GM18873 (cell line): Measurements from ENCODE around the gene EMC7.
"Not testable (repeated sequence)": the region's sequence is repeated elsewhere in the genome, so short reads cannot be mapped to it uniquely, and the experiment has no call there.

Experiments
- ATAC-seq: cut with Tn5 transposase; IDR thresholded peaks from one replicate; pipeline ENCODE4 v1.9.1; 2021; ENCODE audit warnings: mild to moderate bottlenecking, moderate library complexity, moderate number of reproducible peaks; ENCODE audit not compliant: unreplicated experiment, low FRiP score

The EMC7 gene

DNA sequence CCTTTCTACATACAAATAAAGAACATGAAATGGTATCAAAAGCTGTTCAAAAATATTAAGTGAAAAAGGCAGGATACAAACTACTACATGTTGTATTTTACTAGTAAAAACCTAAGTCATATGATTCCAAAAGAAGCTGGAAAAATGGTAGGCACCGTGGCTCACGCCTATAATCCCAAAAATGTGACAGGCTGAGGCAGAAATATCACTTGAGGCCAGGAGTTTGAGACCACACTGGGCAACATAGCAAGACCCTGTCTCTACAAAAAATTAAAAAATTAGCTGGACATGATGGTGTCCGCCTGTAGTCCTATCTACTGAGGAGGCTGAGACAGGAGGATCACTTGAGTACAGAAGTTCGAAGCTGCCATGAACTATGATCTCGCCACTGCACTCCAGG is 1.7 kb downstream of the EMC7 start:
- ATAC-seq, result no peak

DNA sequence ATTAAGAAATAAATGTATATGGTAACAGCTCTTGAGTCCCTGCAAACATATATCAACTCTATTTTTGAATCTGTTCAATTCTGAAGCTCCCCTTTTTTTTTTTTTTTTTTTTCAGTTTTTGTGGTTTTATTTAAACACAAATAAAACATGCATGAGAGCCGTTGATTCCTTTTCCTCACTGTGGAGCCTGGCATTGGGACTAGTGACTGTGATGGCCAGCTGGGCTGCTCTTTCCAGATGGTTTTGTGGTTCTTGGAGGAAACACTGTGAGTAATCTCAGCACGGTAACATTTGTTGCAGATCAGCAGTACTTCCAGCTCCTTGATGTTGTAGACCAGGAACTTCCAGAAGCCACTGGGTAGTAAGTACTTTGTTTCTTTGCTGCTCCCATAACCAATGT is 15.9 kb downstream of the EMC7 start:
- ATAC-seq, result no peak

DNA sequence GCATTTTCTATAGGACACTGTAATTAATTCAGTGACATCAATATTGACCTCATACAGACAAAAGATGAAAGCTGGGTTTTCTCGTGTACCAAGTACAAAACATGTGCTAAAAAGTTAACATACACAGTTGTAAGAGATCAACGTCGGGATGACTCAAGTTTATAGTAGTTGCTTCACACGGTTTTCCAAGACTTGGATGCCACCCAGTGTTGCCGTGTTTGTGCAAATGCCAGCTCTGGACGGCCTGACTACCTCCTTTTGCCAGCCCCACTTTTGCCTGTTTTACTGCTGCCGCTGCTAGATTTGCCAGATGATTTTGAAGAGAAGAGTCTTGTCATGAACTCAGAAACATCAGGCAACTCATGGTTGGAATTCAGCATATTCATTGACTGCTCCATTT is 17.6 kb downstream of the EMC7 start:
- no peak for ATAC-seq

DNA sequence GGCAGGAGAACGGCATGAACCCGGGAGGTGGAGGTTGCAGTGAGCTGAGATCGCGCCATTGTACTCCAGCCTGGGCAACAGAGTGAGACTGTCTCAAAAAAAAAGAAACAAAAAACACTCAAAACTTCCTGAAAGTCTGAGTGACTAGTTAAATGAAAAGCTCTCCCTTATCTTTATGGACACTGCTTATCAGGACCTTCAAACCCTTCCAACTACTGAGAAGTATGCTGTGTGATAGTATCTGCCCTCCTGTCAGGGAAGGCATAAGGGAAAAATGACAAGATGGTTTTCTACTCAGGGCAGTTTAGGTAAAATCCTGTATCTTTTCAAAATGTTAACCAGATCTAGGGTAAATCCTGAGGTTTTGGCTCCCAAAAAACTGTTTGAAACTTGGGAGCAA is 21.8 kb downstream of the EMC7 start:
- ATAC-seq, result no peak

DNA sequence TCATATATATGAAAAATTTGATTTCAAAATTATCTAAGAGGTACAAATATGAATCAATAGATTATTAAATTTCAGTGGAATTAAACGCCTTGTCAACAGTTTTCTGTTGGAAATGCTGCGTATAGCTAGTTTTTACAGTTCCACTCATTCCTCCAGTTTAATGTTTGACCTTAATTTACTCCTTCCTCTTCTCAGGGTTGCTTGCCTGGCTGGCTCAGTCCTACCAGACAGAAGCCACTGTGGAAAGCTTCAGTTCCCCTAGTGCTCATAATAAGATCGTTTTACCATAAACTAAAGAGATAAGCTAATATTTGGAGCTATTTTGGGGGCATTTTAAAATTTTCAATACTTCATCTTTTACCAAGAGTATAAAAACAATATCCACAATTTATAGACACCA is 22.8 kb downstream of the EMC7 start:
- ATAC-seq, result no peak

DNA sequence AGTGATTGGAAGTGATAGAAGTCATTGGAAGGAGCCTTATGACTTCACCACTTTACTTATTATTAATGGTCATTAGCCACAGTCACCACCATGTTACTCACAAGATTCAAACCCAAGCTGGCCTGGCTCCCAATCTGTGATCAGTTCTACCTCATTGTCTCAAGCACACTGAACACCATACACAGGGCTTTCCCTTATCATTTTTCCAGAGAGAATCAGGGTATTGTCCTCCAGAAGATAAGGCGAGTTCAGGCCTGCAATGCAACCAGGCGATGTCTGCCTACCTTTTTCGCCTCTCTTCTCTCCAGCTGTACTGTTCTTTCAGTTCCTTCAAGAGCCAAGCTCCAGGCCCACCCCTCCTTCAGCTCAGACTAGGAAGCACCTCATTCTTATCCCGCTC is 24.9 kb downstream of the EMC7 start:
- no peak for ATAC-seq

DNA sequence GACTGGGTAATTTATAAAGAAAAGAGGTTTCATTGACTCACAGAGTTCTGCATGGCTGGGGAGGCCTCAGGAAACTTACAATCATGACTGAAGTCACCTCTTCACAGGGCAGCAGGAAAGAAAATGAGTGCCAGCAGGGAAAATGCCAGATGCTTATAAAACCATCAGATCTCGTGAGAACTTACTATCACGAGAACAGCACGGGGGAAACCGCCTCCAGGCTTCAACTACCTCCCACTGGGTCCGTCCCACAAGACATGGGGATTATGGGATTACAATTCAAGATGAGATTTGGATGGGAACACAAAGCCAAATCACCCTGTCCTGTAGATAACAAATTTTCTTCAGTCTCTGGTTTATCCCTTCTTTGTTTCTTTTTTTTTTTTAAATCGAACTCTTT is 31.7 kb downstream of the EMC7 start:
- no peak for ATAC-seq

DNA sequence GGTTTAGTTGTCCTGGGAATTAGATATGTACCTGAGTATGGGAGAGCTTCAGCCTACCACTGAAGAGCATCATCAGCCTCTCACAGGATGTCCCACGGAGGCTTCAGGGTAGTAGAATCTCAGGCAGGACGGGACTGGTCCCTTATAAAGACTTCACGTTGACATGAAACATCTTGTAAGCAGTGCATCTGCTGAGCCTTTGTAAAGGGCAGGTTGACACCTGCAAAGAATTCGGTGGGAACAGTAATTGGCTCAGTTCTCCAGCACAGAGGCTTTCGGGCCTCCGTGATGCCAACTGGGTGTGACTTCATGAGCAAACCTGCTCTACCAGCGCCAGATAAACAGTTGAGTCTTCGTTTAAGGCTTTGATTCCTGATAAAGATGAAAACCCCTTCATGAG is 35.7 kb downstream of the EMC7 start:
- ATAC-seq, result no peak

DNA sequence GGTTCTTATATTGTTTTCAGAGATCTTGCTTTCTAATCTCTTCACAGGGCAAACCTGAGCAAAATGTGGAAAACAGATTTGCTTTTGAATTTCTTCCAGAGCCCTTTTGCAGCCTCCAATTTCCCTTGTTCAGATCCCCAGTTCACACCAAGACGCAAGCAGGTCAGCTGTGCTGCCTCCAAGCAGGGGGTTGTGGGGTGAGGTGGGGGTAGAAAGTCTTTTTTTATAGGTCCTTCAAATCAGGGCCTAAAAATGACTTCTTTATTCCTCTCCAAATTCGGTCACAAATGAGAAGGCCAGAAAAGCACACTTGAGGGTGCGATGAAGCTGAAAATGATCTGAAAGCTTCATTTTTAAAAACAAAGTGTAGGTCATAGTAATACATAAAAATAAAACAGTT is 36.4 kb downstream of the EMC7 start:
- ATAC-seq, result no peak

DNA sequence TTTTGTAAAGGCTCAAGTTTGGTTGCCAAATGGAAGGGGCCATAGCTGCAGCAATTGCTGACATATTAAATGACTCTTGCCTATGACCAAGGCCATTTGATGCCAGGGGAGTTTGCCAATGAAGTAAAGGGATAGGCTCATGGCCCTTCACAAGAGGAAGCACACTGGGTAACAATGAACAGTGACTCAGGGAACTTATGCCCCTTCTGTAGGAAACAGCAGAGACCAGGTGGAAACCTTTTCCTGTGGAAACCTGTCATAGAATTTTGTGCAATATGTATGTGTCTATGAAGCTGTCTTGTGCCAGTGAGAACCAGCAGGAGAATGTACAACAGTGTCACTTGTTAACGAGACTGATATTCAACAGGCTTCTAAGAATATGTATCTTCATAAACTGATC is 37.2 kb downstream of the EMC7 start:
- ATAC-seq, result no peak

DNA sequence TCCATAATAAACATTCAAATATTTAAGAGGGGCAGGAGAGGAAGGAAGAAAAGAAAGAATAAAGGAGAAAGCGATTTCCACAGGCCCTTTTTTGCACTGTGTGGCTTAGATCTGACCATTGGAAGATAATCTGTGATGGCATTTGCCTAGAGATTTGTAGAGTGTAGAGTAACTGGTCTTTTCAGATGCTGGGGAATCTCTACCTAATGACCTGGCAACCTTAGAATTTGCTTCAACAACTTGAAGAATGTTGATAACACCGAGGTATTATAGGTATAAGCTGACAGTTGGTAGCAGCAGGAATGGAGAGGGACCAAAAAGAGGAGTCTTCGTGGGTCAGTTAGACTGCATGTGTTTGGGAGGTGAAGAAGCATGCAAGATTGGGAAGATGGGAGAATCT is 41.7 kb downstream of the EMC7 start:
- no peak for ATAC-seq

DNA sequence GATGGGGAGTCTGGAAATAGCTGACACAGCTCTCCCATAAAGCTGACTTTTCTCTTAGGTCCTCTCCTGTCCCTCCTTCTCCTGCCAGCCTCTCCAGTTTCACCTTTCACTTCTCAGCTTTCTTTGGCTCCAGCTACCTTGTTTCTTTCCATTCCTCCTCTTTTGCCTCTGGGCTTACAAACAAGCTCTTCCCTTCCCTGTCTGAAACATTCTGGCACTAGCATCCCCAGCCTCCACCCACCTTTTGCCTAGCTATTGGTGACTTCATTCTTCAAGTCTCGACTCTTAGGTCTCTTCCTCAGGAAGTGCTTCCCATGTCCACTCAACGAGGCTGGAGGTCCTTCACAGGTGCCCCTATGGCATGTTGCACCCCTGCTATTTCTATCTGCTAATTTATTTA is 42.2 kb downstream of the EMC7 start:
- ATAC-seq, result no peak

DNA sequence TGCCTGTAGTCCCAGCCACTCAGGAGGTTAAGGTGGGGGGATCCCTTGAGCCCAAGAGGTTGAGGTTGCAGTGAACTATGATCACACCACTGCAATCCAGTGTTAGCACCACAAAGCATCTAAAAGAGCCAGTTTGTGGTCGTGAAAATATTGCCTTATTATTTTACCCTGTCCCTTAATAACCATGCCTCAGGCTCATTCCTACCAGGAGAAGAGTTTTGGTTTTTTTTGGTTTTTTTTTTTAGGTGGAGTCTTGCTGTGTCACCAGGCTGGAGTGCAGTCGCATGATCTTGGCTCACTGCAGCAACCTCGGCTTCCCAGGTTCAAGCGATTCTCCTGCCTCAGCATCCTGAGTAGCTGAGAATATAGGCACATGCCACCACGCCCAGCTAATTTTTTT is 44.8 kb downstream of the EMC7 start:
- ATAC-seq, result no peak

DNA sequence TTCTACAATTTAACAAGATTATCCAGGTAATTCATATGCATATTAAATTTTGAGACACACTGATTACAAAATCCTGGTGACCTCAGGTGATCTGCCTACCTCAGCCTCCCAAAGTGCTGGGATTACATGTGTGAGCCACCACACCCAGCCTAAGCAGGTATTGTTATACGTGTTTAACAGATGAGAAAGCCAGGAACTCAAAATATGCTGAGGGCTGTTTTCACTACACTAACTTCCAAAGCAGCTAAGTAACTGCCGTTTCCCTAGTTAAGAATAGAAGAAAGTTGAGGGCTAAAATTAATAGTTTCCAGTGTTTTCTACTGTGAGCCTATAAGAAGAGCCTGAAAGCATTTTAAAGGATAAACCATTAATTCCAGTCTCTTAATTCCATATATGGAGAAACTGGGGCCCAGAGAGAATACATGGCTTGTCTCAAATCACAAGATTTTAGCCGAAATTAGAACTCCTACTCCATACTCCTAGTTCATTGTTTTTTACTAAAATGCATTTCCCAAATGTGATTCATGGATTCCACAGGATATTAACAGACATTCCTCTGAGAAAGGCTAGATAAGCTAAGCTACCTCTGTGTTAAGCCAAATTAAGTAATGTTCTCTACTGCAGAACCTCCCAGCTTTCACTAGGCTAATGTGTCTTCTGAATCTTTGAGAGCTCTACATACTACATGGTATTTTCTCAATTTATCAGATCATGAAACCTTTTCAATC is 45.6 kb downstream of the EMC7 start:
- no peak for ATAC-seq

DNA sequence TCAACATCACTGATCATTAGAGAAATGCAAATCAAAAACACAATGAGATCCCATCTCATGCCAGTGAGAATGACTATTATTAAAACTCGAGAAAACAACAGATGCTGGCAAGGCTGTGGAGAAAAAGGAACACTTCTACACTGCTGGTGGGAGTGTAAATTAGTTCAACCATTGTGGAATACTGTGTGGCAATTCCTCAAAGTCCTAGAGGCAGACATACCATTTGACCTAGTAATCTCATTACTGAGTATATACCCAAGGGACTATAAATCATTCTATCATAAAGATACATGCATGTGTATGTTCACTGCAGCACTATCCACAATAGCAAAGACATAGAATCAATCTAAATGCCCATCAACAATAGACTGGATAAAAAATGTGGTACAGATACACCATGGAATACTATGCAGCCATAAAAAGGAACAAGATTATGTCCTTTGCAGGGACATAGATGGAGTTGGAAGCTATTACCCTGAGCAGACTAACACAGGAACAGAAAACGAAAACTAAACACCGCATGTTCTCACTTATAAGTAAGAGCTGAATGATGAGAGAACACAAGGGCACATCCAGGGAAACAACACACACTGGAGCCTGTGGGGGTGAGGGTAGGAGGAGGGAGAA is 47.5 kb downstream of the EMC7 start:
- ATAC-seq, result no peak

DNA sequence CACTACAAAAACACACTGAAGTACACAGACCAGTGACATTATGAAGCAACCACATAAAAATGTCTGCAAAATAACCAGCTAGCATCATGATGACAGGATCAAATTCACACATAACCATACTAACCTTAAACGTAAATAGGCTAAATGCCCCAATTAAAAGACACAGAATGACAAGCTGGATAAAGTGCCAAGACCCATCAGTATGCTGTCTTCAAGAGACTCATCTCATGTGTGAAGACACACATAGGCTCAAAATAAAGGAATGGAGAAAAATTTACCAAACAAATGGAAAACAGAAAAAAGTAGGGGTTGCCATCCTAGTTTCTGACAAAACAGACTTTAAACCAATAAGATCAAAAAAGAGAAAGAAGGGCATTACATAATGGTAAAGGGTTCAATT is 51.3 kb downstream of the EMC7 start:
- ATAC-seq, result not testable (repeated sequence)

DNA sequence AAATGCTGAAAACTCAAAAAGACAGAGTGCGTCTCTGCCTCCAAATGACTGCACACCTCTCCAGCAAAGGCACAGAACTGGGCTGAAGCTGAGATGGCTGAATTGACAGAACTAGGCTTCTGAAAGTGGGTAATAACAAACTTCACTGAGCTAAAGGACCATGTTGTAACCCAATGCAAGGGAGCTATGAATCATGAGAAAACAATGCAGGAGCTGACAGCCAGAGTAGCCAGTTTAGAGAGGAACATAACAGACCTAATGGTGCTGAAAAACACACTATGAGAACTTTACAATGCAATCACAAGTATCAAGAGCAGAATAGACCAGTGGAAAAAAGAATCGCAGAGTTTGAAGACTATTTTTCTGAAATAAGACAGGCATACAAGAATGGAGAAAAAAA is 52.5 kb downstream of the EMC7 start:
- no peak for ATAC-seq

DNA sequence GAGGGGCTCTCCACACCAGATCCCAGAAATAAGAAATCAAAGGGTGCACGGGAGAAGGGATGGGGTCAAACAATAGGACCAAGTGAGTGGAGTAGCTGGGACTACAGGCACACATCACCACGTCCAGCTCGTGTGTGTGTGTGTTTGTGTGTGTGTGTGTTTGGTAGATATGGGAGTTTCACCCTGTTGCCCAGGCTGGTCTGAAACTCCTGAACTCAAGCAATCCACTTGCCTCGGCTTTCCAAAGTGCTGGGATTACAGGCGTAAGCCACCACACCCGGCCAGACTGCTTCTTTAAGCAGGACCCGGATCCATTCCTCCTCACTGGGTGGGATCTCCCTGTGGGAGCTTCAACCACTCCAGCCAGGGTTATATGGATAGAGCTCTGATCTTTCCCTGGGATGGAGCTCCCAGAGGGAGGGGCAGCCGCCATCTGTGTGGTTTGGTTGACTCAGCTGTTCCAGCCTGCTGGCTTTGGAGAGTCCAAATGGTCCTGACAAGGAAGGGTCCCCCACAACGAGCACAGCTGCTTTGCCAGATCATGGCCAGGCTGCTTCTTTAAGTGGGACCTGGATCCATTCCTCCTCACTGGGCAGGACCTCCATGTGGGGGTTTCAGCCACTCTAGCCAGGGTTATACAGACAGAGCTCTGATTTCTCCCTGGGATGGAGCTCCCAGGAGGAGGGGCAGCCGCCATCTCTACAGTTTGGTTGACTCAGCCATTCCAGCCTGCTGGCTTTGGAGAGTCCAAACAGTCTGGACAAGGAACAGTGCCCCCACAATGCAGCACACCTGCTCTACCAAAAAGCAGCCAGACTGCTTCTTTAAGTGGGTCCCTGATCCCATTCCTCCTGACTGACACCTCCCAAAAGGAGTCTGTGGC is 53.5 kb downstream of the EMC7 start:
- ATAC-seq, result no peak

DNA sequence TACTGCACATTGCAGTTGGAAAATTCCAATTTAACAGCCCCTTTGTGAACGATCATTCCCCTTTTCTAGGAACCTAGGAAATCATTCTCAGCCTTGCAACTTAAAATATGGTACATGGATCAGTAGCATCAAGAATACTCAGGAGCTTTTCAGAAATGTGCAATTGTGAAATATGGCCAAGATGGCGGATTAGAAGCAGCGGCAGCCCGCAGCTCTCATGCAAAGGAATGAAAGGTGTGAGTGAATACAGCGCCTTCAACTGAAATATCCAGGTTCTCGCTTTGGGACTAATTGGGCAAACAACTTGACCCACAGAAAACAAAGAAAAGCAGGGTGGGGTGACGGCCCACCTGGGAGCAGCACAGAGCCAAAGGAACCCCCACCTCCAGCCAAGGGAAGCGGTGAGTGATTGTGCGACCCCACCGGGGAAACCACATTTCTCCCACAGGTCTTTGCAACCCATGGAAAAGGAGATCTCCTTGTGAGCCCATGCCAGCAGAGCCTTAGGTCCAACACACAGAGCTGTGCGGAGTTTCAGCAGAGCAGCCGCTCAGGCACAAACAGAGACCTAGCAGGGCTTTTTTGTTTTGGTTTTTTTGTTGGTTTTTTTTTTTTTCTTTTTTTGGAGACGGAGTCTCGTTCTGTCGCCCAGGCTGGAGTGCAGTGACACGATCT is 55.1 kb downstream of the EMC7 start:
- no peak for ATAC-seq

DNA sequence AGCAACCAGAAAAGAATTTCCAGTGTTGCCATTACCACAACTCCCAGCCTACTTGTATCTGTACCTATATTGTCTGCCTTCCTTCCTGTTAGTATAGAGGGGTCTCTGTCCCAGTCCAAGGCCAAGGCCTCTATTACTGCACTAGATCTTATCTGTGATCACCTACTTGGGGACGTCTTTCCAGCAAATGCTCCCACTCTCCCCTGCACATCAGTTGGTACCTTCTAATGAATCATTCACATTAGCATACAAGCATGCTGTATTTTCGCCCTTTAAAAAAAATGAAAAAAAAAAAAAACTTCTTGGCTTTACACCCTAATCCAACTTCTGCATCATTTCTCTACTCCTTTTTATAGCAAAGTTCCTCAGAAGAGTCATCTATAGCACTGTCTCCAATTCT is 57.8 kb downstream of the EMC7 start:
- no peak for ATAC-seq

DNA sequence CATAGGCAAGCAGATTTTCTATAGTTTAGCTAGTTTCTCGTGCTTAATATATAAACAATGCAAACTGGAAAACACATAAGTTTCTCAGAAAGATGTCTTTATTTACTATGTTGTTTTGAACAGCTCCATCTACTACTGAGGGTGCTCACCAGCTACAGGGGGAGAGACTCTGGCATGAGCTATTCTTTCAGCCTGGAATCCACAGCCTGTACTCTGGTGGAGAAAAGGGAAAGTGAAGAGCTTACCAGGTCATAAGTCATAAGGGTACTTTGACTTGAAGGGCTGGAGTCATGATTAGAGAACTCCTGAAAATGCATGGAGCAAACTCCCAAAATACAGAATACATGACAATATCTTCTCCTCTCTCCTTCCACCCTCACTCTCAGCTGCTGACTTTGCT is 58.3 kb downstream of the EMC7 start:
- no peak for ATAC-seq
